ENCODE measurements around the gene POU2AF3. TPM values are rescaled to one million over a fixed set of nuclear protein-coding genes. Genes with fewer than 3 reads are reported as not detected.
A peak's percentile ranks its signal among the peaks of the same experiment; 100 is the strongest.
"Not testable (repeated sequence)": the region's sequence is repeated elsewhere in the genome, so short reads cannot be mapped to it uniquely, and the experiment has no call there.

Gene POU2AF3
- total RNA-seq, 1 experiment from 2014 or later: 8.6 TPM

GRCh38 chr11:111283945-111284481, 14.3 kb upstream of the POU2AF3 start:
- DNase-seq: no peak
- no TSS peak for BruUV-seq (replicated peaks)
- H3K36me3 ChIP-seq (ENCODE audit: control insufficient read depth, insufficient read depth, low read length): no peaks in the 10 kb centered on the region
- ChIA-PET CTCF (interaction anchor here (0.5 to 4.4 kb wide), 6 partner anchors 15 to 946 kb away, joined by 3 to 99 read pairs (median 7); no protein-coding TSS in a partner anchor), POLR2A (interaction anchor here (0.7 kb wide), 1 partner anchor 244 kb away, joined by 3 read pairs; no protein-coding TSS in a partner anchor)
- H3K4me1 Mint-ChIP-seq (ENCODE audit: low read depth, unreplicated experiment): peaks cover 29% of the 10 kb centered on the region
- no peaks in the 10 kb centered on the region for H3K36me3 Mint-ChIP-seq (ENCODE audit: insufficient read depth, unreplicated experiment)
- peak overlapping the region; percentile 14 for H3K27ac Mint-ChIP-seq (ENCODE audit: unreplicated experiment)
- no peak for TF ChIP-seq CTCF (IDR thresholded peaks at IDR 0.05; ENCODE audit: insufficient read depth in 1 of 2, low read depth in 1 of 2, low read length in 1 of 2, severe bottlenecking in 1 of 2, unreplicated experiment in 1 of 2)
- no peaks in the 10 kb centered on the region for H3K9me3 ChIP-seq
- no peaks in the 10 kb centered on the region for H3K27me3 ChIP-seq (replicated peaks; ENCODE audit: control insufficient read depth, insufficient read depth, low read length)
- intact Hi-C loops (cut with micrococcal nuclease; ENCODE audit: unreplicated experiment): loop anchor here (1.0 kb wide), 6 partner anchors 15 to 162 kb away; no protein-coding TSS in a partner anchor
- H3K27me3 Mint-ChIP-seq (ENCODE audit: insufficient read depth, unreplicated experiment): no peaks in the 10 kb centered on the region
- peaks cover 44% of the 10 kb centered on the region for H3K4me1 ChIP-seq
- H3K4me3 ChIP-seq (ENCODE audit: low read depth, low read length): no peak overlapping the region
- no peak overlapping the region for H3K4me3 Mint-ChIP-seq (ENCODE audit: unreplicated experiment)
- no peaks in the 10 kb centered on the region for H3K9me3 Mint-ChIP-seq (ENCODE audit: unreplicated experiment)

- H3K9me3 ChIP-seq: no peaks in the 10 kb centered on the region
- BruUV-seq (replicated peaks): no TSS peak
- Mint-ChIP-seq H3K4me3 (ENCODE audit: unreplicated experiment) (no peak overlapping the region), H3K36me3 (ENCODE audit: insufficient read depth, unreplicated experiment) (no peaks in the 10 kb centered on the region), H3K27me3 (ENCODE audit: insufficient read depth, unreplicated experiment) (no peaks in the 10 kb centered on the region), H3K27ac (ENCODE audit: unreplicated experiment) (no peak overlapping the region), H3K9me3 (ENCODE audit: unreplicated experiment) (no peaks in the 10 kb centered on the region), H3K4me1 (ENCODE audit: low read depth, unreplicated experiment) (peaks cover 27% of the 10 kb centered on the region)
- ChIA-PET CTCF (interaction anchor here (1.7 to 4.4 kb wide), 3 partner anchors 138 to 161 kb away, joined by 4 to 99 read pairs (median 10); no protein-coding TSS in a partner anchor), POLR2A (no interaction called here)
- H3K4me1 ChIP-seq: peaks cover 42% of the 10 kb centered on the region
- no peak for DNase-seq
- H3K27me3 ChIP-seq (replicated peaks; ENCODE audit: control insufficient read depth, insufficient read depth, low read length): no peaks in the 10 kb centered on the region
- intact Hi-C loops (cut with micrococcal nuclease; ENCODE audit: unreplicated experiment): no loop called here
- no peaks in the 10 kb centered on the region for H3K36me3 ChIP-seq (ENCODE audit: control insufficient read depth, insufficient read depth, low read length)
- no peak overlapping the region for H3K4me3 ChIP-seq (ENCODE audit: low read depth, low read length)
- no peak for TF ChIP-seq CTCF (IDR thresholded peaks at IDR 0.05; ENCODE audit: insufficient read depth in 1 of 2, low read depth in 1 of 2, low read length in 1 of 2, severe bottlenecking in 1 of 2, unreplicated experiment in 1 of 2)
Measured at GRCh38 chr11:111285189-111286091, 12.9 kb upstream of the POU2AF3 start.

DNA sequence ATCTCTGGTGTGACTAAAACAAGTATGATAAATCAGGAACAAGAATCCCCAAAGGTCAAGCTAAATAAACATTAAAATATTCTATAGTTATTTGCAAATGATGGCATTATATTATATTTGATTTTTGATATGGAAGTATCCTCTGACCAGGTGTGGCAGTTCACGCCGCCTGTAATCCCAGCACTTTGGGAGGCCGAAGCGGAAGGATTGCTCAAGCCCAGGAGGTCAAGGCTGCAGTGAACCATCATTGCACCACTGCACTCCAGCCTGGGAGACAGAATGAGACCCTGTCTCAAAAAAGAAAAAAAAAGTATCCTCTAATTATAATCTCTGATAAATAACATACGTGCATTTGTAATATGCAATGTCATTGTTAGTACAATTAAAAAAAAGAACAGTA, 6.6 kb upstream of the POU2AF3 start:
- Mint-ChIP-seq H3K36me3 (ENCODE audit: insufficient read depth, unreplicated experiment) (no peaks in the 10 kb centered on the region), H3K27me3 (ENCODE audit: insufficient read depth, unreplicated experiment) (no peaks in the 10 kb centered on the region), H3K9me3 (ENCODE audit: unreplicated experiment) (no peaks in the 10 kb centered on the region), H3K4me1 (ENCODE audit: low read depth, unreplicated experiment) (peaks cover 4% of the 10 kb centered on the region), H3K4me3 (ENCODE audit: unreplicated experiment) (no peak overlapping the region), H3K27ac (ENCODE audit: unreplicated experiment) (no peak overlapping the region)
- Histone ChIP-seq H3K36me3 (ENCODE audit: control insufficient read depth, insufficient read depth, low read length) (no peaks in the 10 kb centered on the region), H3K4me3 (ENCODE audit: low read depth, low read length) (no peak overlapping the region), H3K27me3 (replicated peaks; ENCODE audit: control insufficient read depth, insufficient read depth, low read length) (no peaks in the 10 kb centered on the region), H3K9me3 (peaks cover 4% of the 10 kb centered on the region; the same call in 1 of the 2 replicates), H3K4me1 (no peaks in the 10 kb centered on the region)
- CTCF ChIA-PET: no interaction called here
- BruUV-seq (replicated peaks): no TSS peak
- TF ChIP-seq CTCF (IDR thresholded peaks at IDR 0.05; ENCODE audit: insufficient read depth in 1 of 2, low read depth in 1 of 2, low read length in 1 of 2, severe bottlenecking in 1 of 2, unreplicated experiment in 1 of 2): no peak
- POLR2A ChIA-PET: no interaction called here
- intact Hi-C loops (cut with micrococcal nuclease; ENCODE audit: unreplicated experiment): no loop called here
- no peak for DNase-seq

DNA sequence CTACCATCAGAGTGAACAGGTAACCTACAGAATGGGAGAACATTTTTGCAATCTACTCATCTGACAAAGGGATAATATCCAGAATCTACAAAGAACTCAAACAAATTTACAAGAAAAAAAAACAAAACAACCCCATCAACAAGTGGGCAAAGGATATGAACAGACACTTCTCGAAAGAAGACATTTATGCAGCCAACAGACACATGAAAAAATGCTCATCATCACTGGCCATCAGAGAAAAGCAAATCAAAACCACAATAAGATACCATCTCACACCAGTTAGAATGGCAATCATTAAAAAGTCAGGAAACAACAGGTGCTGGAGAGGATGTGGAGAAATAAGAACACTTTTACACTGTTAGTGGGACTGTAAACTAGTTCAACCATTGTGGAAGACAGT, 5.9 kb upstream of the POU2AF3 start:
- CTCF ChIA-PET; H3K4me3 ChIP-seq (ENCODE audit: low read depth, low read length); intact Hi-C loops (cut with micrococcal nuclease; ENCODE audit: unreplicated experiment); H3K36me3 ChIP-seq (ENCODE audit: control insufficient read depth, insufficient read depth, low read length); DNase-seq; H3K4me3 Mint-ChIP-seq (ENCODE audit: unreplicated experiment); H3K9me3 ChIP-seq; POLR2A ChIA-PET; H3K9me3 Mint-ChIP-seq (ENCODE audit: unreplicated experiment); H3K27me3 Mint-ChIP-seq (ENCODE audit: insufficient read depth, unreplicated experiment); BruUV-seq (replicated peaks); H3K36me3 Mint-ChIP-seq (ENCODE audit: insufficient read depth, unreplicated experiment); H3K4me1 Mint-ChIP-seq (ENCODE audit: low read depth, unreplicated experiment); H3K27ac Mint-ChIP-seq (ENCODE audit: unreplicated experiment); H3K27me3 ChIP-seq (replicated peaks; ENCODE audit: control insufficient read depth, insufficient read depth, low read length); H3K4me1 ChIP-seq: not testable (repeated sequence)

Measured in Caco-2 (cell line).